PC-3 (cell line): ENCODE results near the gene CDC25B. TPM values are rescaled to one million over a fixed set of nuclear protein-coding genes. Genes with fewer than 3 reads are reported as not detected.

Source experiments
- ATAC-seq: fragments of 200-7000 bp; cut with Tn5 transposase; 2 replicates; pipeline ENCODE4 v1.9.1; 2020; ENCODE audit warnings: mild to moderate bottlenecking, moderate library complexity
- BruUV-seq: library from RNA; stranded (reverse); fragments of 400-500 nt; replicated peaks from 2 replicates; lab custom pipeline; 2021; lab: Mats Ljungman, UMichigan
- CTCF ChIA-PET: fragments of 300-600 bp; sonication (Branson Sonifier 250); formaldehyde crosslinking; loops from one replicate; lab custom pipeline; 2022; ENCODE audit warnings: antibody characterized with exemption; lab: Charles Lee
- POLR2A ChIA-PET: fragments of 300-600 bp; sonication (Branson Sonifier 250); formaldehyde crosslinking; loops from one replicate; lab custom pipeline; 2022; ENCODE audit warnings: antibody characterized with exemption; ENCODE audit not compliant: unreplicated experiment; lab: Charles Lee
- DNase-seq: peaks from one replicate; pipeline ENCODE4 v3.0.0-alpha.2; 2015
- H2AFZ ChIP-seq: fragments of 300-600 bp; sonication (generic); 2 replicates; pipeline ENCODE4 v1.6.0; 2016; ENCODE audit warnings: antibody characterized with exemption, low read length
- H3F3A ChIP-seq: fragments of 300-600 bp; sonication (generic); one replicate; pipeline ENCODE4 v1.6.0; 2017; ENCODE audit warnings: antibody characterized with exemption, low read length, control low read depth, mild to moderate bottlenecking; ENCODE audit not compliant: unreplicated experiment
- H3K27ac ChIP-seq: fragments of 300-600 bp; sonication (generic); 2 replicates; pipeline ENCODE4 v1.5.1; 2016; ENCODE audit warnings: mild to moderate bottlenecking, low read length
- H3K27me3 ChIP-seq: fragments of 300-600 bp; sonication (generic); 2 replicates; pipeline ENCODE4 v1.6.1; 2016; ENCODE audit warnings: low read length, mixed read lengths
- H3K36me3 ChIP-seq: fragments of 300-600 bp; sonication (generic); 2 replicates; pipeline ENCODE4 v1.6.1; 2016; ENCODE audit warnings: low read depth, mixed run types, low read length, mixed read lengths
- H3K4me1 ChIP-seq: fragments of 300-600 bp; sonication (generic); 2 replicates; pipeline ENCODE4 v1.5.1; 2016; ENCODE audit warnings: low read length; ENCODE audit not compliant: insufficient read depth
- H3K4me2 ChIP-seq: fragments of 300-600 bp; sonication (generic); 2 replicates; pipeline ENCODE4 v1.6.0; 2016; ENCODE audit warnings: low read length
- H3K4me3 ChIP-seq: fragments of 300-600 bp; sonication (generic); 2 replicates; pipeline ENCODE4 v1.5.1; 2016; ENCODE audit warnings: mild to moderate bottlenecking, low read length, mixed read lengths
- H3K79me2 ChIP-seq: fragments of 300-600 bp; sonication (generic); 2 replicates; pipeline ENCODE4 v1.6.1; 2017; ENCODE audit warnings: low read length, mixed read lengths
- H3K9ac ChIP-seq: fragments of 300-600 bp; sonication (generic); 2 replicates; pipeline ENCODE4 v1.6.0; 2016; ENCODE audit warnings: mild to moderate bottlenecking, low read length
- H3K9me2 ChIP-seq: fragments of 300-600 bp; sonication (generic); replicated peaks from 2 replicates; pipeline ENCODE4 v1.6.1; 2016; ENCODE audit warnings: mixed run types, low read length, mixed read lengths
- H3K9me3 ChIP-seq: fragments of 300-600 bp; sonication (generic); 2 replicates; pipeline ENCODE4 v1.6.1; 2016; ENCODE audit warnings: low read length, mixed read lengths
- H4K20me1 ChIP-seq: fragments of 300-600 bp; sonication (generic); 2 replicates; pipeline ENCODE4 v1.6.1; 2016; ENCODE audit warnings: low read length, mixed read lengths
- EZH2 ChIP-seq: fragments of 300-600 bp; sonication (generic); IDR thresholded peaks from one replicate; pipeline ENCODE4 v1.6.1; 2017; ENCODE audit warnings: antibody characterized with exemption, mild to moderate bottlenecking, low read length; ENCODE audit not compliant: unreplicated experiment
- EZH2phosphoT487 ChIP-seq: fragments of 300-600 bp; sonication (generic); IDR thresholded peaks from 2 replicates; pipeline ENCODE4 v1.6.1; 2018; ENCODE audit warnings: mild to moderate bottlenecking, antibody characterized with exemption, low read length, borderline replicate concordance
- intact Hi-C: fragments of 100-400 bp; cut with micrococcal nuclease; formaldehyde crosslinking; loops from 2 replicates; pipeline ENCODE4 v1.9.0; 2023
- total RNA-seq: library from RNA; depleted of rRNA; stranded (reverse); fragments of >200 nt; gene quantifications from 2 replicates; pipeline ENCODE4 v1.2.3, GENCODE V29; 2014
- TF ChIP-seq, protein P1 (sequence below): fragments of 300-600 bp; sonication (generic); conservative IDR thresholded peaks from 2 replicates; pipeline ENCODE4 v1.5.1; 2017; ENCODE audit warnings: antibody characterized with exemption, low read depth, mild to moderate bottlenecking, low read length

The CDC25B gene
- total RNA-seq, 1 experiment from 2014 or later = 89.7 TPM

DNA sequence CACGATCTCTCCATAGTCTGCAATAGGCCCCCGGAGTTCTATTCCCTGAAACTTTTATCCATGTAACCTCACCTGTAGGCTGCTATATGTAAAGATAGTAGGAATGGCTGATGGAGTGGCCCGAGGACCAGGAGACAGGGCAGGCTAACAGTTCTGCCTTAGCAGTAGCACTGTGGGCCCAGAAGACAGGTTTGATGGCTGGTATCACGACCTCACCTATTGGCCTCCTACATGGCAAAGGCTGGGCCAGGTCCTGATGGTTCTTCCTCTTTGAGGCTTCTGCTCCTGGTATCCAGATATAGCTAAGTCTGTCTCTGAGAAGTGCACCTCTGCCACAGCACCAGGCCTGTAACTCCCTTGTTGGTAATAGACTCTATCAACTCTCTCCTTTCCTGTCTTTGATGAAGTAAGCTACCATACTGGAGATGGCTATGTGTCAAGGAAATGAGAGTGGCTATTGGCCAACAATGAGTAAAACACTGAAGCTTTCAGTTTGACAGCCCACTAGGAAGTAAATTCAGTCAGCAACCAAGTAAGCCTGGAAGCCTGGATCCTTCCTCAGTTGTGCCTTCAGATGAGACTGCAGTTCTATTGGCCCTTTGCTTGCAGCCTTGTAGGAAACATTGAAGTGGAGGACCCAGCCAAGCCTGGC is 20.5 kb upstream of the CDC25B start:
- Histone ChIP-seq H3K4me2 (no peak overlapping the region), H3K79me2 (no peaks in the 10 kb centered on the region), H3F3A (no peaks in the 10 kb centered on the region), H3K27ac (no peak overlapping the region), H3K9me3 (no peaks in the 10 kb centered on the region), H3K27me3 (no peaks in the 10 kb centered on the region), H2AFZ (no peak overlapping the region), H4K20me1 (no peaks in the 10 kb centered on the region), H3K9ac (no peak overlapping the region), H3K9me2 (no peaks in the 10 kb centered on the region), H3K4me1 (0 out of 2 replicates have a peak, but pooled peaks cover under 1% of the 10 kb centered on the region), H3K4me3 (no peak overlapping the region), H3K36me3 (no peaks in the 10 kb centered on the region)
- ChIA-PET POLR2A (no interaction called here), CTCF (no interaction called here)
- no TSS peak for BruUV-seq
- DNase-seq (no peak), ATAC-seq (no peak)
- intact Hi-C loops = no loop called here
- TF ChIP-seq, protein P1, sequence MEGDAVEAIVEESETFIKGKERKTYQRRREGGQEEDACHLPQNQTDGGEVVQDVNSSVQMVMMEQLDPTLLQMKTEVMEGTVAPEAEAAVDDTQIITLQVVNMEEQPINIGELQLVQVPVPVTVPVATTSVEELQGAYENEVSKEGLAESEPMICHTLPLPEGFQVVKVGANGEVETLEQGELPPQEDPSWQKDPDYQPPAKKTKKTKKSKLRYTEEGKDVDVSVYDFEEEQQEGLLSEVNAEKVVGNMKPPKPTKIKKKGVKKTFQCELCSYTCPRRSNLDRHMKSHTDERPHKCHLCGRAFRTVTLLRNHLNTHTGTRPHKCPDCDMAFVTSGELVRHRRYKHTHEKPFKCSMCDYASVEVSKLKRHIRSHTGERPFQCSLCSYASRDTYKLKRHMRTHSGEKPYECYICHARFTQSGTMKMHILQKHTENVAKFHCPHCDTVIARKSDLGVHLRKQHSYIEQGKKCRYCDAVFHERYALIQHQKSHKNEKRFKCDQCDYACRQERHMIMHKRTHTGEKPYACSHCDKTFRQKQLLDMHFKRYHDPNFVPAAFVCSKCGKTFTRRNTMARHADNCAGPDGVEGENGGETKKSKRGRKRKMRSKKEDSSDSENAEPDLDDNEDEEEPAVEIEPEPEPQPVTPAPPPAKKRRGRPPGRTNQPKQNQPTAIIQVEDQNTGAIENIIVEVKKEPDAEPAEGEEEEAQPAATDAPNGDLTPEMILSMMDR = no peak
- TF ChIP-seq EZH2 (no peak), EZH2phosphoT487 (no peak)

DNA sequence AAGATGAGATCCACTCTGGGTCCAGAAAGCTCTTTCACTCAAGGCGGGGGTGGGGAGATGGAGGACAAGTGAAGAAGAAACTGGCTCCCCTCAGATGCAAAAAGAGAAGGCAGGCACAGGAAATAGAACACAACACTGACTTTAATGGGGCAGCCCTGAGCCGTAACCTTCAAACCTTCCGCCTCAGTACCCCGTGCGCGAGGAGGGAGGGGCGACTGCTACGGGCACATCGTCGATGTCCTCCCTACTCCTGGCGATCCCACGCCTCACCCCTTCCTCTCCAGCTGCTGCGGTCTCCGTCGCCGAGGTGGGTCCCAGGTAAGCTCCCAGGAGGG is 18.8 kb upstream of the CDC25B start:
- ATAC-seq (no peak), DNase-seq (no peak)
- no peak overlapping the region for H3K27ac ChIP-seq
- no peaks in the 10 kb centered on the region for H3K79me2 ChIP-seq
- H3K27me3 ChIP-seq = no peaks in the 10 kb centered on the region
- H3K4me2 ChIP-seq = peak overlapping the region; percentile 70
- H3K9me3 ChIP-seq = no peaks in the 10 kb centered on the region
- peak overlapping the region; percentile 78 for H2AFZ ChIP-seq
- peaks cover 5% of the 10 kb centered on the region; the same call in 1 of the 2 replicates for H3K4me1 ChIP-seq
- no peaks in the 10 kb centered on the region for H3K36me3 ChIP-seq
- peak overlapping the region; percentile 45; the same call in 1 of the 2 replicates for H3K4me3 ChIP-seq
- H3K9me2 ChIP-seq = no peaks in the 10 kb centered on the region
- ChIA-PET POLR2A (no interaction called here), CTCF (no interaction called here)
- TF ChIP-seq, protein P1 = no peak
- TF ChIP-seq EZH2phosphoT487 (no peak), EZH2 (no peak)
- peaks cover 7% of the 10 kb centered on the region for H3F3A ChIP-seq
- no peak overlapping the region for H3K9ac ChIP-seq
- no peaks in the 10 kb centered on the region for H4K20me1 ChIP-seq
- no TSS peak for BruUV-seq
- intact Hi-C loops = no loop called here
